HG03135 (cell line): ENCODE results near the gene KRT83.

ENCODE experiments used
- ATAC-seq: cut with Tn5 transposase; IDR thresholded peaks from one replicate; pipeline ENCODE4 v1.9.1; 2021; ENCODE audit warnings: mild to moderate bottlenecking, moderate library complexity; ENCODE audit not compliant: unreplicated experiment

The KRT83 gene

DNA sequence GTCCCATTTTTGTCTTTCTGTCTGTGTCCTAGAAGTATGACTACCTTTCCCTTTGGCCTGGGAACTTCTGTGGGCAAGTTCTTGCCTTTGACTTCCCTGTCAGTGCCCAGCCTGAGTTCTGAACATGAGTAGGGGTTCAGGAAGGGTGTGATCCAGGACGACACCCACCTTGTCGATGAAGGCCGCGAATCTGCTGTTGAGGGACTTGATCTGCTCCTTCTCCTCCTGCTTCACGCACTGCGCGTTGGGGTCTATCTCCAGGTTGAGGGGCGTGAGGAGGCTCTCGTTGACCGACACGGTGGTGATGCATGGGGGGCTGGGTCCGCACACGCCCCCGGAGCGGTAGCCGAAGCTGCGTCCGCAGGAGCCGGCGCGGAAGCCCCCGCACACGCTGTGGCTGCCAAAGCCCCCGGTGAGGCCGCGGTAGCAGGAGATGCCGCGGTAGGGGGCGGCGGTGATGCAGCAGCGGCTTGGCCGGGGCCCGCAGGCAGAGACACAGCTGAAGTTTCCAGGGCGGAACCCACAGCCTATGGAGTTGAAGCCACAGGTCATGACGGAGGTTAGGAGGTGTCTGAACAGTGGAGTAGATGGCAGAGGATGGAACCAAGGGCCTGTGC is at the start of gene KRT83:
Gene KRT83 (minus strand): TSS at position 615 of the 617 bp plus-strand sequence. CDS start 63 bp downstream, at position 552.
- ATAC-seq, result no peak

DNA sequence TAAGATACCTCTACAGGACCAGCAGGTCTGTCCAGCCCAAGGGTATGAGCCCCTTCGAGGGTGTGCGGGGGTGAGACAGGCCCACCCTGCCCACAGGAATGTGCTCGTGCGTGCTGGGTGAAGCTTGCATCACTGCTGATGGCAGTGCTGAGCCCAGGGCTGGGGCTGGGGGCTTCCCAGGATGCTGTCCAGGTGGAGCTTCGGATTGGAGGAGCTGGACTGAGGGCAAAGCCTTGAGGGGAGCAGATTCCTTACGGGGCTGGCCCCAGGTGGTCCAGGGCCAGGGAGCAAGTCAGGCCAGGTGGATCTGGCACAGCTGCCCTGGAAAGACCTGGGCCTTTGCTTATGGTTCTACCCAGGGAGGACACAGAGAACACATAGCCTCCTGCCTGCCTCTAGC is 48.6 kb upstream of the KRT83 start:
- no peak for ATAC-seq

DNA sequence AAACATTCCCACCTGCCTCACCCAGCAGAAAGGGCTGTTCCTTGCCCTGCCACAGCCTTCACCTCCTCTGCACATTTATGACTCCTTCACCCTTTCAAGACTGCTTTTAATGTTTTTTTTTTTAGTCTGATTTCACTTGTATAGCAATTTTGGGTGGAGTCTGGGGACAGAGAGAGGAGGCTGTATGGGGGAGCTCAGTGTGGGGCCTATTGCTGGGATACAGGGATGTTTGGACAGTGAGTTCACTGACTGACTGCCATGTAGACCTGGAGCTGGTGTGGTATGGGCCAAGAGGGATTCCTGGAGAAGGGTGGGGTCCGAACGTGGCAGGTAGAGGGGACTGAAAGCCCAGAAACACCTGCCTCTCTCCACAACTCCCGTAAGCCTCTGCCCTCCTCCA is 48.0 kb upstream of the KRT83 start:
- no peak for ATAC-seq

DNA sequence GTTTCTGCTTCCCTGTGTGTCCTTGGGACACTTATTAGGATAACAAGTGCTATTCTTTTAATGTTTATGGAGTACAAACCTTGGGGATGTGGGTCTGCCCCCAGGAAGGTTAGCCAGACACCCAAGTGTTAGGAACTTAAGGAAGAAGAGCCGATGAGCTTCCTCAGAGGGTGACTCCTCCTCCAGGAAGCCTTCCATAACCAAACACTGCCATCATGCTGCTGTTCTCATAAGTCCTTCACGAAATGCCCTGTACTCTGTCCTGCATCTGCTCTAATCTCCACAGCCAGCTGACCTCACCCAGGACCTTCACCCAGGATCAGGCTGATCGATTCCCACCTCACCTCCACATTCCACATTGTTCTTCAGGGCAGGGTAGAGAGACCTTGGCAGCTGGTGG is 47.3 kb upstream of the KRT83 start:
- no peak for ATAC-seq

DNA sequence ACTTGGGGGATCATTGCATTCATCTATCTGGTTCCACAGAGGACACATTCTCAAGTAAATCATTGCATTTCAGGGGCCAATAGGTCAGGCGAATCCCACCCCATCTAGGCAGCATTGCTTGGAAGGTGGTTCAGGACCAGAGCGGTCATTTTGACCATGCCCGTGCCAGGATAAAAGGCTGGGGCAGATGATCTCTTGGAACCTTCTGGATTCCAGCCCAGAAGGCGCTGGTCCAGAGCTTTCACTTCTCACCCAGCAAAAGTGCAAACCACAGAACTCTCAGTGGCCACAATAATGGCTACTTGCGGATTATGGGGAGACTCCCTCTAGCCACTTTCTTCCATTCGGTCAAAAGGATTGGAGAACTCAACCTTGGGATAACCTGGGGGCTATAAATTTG is 46.7 kb upstream of the KRT83 start:
- no peak for ATAC-seq

DNA sequence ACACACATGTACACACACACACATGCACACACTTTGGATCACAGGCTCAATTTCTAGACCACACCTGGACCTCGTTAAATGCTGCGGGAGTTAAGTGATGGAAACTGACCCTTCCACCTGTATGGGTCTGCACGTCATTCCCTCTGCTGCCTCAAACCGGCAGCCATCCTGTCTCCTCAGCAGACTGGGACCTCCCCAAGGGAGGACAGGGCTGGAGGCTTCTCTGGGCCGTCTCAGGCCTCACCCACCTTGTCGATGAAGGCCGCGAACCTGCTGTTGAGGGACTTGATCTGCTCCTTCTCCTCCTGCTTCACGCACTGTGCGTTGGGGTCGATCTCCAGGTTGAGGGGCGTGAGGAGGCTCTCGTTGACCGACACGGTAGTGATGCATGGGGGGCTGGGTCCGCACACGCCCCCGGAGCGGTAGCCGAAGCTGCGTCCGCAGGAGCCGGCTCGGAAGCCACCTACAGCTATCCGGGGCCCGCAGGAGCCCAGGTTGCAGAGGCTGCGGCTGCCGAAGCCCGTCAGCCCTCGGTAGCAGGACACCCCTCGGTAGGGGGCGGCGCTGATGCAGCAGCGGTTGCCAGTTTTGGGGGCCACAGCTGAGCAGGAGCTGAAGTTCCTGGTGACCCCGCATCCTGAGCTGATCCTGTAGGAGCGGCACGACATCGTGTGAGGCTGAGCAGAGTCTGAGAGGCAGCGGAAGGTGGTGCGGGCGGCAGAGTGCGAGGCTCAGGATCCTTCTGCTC is 45.7 kb upstream of the KRT83 start, which contains the start of gene KRT85:
Gene KRT85 (minus strand): TSS at position 744 of the 748 bp plus-strand sequence. CDS start 76 bp downstream, at position 668.
- ATAC-seq, result no peak

DNA sequence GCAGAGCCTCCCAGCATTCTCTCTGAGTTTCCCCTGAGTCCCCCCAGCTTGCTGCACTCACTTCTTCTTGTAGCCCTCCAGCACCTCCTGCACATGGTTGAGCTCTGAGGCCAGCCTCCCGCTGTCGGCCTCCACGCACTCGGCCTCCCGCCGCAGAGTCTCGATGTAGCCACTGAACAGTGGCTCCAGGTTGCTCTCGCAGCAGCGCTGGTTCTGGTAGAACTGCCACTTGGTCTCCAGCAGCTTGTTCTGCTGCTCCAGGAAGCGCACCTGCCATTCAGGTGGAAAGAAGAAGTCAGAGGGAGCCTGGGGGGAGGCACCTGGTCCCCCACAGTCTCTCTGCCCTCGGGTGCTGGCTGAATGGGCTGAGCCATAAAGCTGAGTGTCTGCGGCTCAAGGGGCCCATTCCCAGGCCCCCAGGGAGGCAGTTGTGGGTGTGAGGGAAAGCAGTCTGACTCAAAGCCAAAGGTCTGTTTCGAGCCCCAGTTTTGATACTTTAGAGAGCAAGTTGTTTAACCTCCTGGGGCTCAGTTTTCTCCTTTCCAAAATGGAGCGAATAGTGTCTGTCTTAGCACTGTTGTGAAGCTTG is 43.8 kb upstream of the KRT83 start:
- ATAC-seq, result no peak

DNA sequence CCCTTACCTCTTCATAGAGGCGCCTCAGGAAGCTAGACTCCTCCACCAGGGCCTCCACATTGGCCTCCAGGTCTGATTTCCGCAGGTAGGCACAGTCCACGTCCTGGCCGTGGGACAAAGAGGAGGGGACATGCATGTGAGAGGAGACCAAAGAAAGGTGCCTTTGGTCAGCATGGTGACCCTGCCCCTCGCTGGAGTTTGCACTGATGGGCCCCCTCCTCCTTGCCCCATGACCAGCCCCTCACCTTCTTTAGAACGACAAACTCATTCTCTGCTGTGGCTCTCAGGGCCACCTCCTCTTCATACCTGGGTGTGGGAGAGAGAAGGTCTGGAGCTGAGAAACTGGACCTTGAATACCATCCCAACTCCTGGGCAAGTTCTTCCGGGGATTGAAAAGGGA is 42.9 kb upstream of the KRT83 start:
- ATAC-seq, result no peak

DNA sequence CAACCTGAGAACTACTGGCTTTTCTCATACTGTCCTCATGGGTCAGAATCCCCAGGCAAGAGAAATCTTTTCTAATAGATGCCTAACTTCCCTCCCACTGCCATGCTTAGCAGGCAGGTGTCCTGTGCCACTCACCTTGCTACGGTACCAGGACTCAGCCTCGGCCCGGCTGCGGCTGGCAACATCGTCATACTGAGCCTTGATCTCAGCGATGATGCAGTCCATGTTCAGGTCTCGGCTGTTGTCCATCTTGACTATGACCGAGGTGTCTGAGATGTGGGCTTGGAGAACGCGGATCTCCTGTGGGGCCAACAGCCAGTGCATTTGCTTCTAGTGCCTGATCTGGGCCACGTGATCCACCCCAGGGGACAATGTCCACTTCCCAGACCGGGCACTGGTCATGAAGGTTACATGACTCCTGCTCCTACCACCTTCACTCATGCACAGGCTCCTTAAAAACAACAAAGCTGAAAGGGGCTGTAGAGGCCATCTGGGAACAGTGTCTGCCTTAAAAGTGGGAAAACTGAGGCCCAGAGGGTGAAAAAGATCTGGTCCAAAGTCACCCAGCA is 42.0 kb upstream of the KRT83 start:
- no peak for ATAC-seq

DNA sequence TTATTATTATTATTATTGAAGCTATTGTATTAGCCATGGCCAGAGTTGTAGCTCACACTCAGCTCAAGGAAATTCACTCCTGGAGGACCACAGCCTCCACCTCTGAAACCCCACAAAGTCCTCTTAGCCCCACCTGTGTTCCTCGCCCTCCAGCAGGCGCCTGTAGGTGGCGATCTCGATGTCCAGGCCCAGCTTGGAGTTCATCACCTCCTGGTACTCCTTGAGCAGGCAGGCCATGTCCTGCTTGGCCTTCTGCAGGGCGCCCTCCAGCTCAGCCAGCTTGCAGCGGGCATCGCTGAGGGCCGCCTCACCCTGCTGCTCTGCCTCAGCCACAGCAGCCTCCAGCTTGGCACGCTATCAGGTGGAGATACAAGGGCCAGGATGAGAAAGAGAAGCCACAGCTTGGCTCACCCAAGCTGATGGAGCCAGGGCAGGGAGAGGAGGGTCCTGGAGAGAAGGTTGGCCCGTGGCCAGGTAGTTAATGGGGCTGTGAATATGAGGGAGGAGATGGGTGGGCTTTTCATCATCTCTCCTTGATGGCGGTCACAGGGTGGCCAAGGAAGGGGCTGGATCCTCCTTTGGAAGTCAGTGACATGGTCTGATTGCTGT is 41.0 kb upstream of the KRT83 start:
- ATAC-seq, result no peak

DNA sequence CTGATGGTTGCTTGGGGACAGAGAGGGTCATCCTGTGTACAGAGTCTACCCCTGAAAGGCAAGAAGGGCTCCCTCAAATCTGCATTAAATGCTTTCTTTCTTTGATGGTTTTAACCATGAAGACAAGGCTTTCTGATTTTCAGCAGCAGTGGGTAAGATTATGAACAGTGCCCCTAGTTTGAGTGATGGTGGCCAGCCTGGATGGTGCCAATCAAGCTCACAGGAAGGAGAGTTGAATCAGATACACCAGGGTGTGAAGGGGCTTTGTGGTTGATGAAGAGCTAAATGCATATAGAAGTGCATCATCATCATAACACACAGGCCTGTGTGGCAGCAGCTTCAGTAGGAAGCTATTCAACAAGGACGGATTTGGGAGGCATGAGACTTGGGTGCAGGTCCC is 40.4 kb upstream of the KRT83 start:
- ATAC-seq, result no peak

DNA sequence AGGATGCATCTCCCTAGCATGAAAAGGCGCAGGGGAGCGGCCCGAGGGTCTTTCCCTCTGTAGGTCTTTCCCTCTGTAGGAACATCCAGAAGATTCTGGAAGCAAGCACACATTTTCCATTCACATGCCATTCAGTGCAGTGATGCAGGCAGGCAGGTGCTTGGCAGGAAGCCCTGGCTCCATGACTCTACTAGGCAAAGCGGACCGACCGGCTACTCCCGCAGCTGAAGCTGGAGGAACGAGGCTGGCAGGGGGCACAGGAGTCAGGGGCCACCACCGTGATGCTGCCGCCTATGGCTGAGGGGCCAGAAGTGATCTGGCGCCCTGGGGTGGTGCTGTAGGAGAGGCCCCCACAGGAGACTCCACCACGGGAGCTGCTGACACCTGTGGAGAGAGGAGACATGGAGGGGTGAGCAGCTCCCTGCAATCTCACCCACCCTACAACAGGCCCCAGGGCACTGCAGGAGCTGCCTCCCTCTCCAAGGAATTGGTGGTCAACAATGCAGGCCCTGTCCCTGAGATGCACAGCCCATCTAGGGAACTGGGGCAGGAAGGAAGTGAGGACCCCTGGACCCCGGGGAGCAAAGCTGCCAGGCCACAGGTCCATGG is 39.6 kb upstream of the KRT83 start:
- ATAC-seq, result no peak

DNA sequence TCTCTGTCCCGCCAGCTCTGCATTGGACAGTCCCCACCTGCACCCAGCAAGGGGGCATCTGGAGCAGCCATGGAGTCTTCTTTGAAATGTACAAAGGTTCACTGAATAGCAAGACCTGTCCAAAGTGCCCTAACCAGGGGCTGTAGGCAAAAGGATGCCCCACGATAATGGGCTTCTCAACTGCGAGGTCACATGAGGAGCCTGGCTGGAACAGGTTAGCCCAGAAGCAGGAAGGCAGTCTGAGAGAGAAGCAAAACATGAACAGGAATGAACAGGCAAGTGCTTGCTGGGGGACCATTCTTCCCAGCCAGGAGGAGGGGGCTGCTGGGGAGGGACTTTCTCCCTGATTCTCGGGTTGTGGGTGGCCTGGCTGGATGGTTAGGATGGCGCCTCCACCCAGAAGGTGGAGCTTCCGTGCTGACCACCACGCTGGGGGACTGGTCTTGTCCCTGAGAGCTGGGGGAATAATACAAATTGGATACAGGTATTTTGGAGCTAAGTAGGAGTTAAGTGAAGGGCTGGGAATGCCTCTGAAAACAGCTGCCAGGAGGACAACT is 39.0 kb upstream of the KRT83 start:
- ATAC-seq, result no peak

DNA sequence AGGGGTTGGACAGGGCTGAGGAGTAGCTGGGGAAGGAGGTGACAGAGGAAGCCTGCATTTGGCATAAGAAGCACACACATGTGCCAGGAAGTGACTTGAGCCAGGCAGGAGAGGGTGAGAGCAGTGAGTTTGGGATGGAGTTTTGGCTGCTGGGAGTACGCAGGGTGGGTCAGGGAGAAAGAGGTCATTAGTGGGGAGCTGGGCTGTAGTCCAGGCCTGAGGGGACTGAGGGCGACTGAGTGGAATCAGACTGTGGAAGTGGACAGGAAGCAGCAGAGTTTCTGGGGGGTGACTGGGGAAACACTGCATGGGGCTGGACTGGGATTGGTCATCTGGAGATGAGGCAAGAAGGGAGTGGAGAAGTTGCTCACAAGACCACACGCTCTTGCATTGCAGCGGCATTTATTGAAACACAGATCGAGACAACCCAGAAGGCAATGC is 38.4 kb upstream of the KRT83 start:
- ATAC-seq, result no peak

DNA sequence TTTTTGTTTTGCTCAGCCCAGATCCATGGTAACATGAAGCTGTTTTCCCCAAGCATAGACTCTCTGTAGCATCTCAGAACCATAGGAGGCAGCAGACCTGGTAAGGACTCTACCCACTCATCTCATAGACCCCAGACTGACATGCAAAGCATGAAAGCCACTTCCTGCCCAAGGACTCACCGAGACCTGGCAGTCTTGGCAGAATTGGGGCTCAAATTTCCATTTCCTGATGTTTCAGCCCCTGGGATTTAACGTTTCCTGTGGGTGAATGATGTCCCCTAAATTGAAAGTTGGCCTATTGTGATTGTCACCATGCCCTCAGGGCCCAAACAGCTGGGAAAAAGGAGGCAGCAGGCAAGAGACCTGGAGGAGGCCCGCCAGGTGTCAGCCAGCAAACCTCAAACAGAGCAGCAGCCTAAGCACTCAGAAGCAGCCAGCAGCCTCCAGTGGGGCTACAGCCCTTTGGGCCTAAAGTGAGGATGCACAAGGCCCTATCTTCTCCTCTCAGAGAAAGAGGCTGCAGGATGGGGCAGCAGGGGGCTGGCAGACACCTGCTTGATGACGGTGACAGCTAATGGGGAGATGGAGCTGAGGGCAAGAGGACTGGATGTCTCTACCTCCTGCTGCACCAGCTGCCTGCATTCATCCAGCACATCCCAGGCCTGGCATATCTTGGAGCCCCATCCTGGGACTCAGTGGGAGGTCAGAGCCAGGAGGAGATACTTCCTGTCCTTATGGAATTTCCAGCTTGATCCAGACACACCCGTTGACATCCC is 37.6 kb upstream of the KRT83 start:
- peak; percentile 91 for ATAC-seq

DNA sequence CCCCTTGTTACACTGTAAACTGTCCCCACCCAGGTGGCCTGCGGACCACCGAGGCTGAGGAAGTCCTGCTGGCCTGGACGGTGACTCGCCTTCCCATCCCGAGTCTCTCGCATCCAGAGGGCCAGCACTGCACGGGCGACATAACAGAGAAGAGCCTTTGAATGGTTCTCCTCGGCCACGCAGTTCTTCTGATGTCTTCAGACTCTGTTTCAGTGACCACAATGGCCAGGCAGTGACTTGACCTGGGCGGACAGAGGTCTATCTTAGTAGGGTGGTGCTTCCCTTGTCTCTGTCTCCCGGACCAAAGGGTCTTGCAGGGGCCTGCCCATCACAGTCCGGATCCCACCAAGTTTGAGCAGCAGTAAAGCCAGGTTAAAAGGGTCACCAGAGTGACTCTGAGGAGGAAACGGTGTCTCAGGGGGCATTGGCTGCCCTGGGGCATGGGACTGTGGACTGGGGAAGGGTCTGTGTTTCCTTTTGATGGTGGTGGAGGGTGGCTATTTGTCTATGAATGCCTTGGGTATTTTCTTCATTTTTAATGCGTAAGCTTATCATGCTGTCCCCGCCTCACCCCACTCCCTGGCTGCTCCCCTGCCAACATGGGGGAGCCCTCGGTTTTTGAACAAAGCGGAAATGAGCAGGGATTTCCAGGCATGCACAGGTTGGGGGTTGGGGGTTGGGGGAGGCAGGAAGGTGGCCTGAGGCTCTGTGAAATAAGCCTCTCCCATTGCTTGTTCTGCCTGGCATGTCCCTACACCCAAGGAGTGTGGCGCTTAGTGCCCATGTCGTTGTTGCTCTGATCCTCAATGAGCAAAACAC is 35.8 kb upstream of the KRT83 start:
- ATAC-seq, result no peak

DNA sequence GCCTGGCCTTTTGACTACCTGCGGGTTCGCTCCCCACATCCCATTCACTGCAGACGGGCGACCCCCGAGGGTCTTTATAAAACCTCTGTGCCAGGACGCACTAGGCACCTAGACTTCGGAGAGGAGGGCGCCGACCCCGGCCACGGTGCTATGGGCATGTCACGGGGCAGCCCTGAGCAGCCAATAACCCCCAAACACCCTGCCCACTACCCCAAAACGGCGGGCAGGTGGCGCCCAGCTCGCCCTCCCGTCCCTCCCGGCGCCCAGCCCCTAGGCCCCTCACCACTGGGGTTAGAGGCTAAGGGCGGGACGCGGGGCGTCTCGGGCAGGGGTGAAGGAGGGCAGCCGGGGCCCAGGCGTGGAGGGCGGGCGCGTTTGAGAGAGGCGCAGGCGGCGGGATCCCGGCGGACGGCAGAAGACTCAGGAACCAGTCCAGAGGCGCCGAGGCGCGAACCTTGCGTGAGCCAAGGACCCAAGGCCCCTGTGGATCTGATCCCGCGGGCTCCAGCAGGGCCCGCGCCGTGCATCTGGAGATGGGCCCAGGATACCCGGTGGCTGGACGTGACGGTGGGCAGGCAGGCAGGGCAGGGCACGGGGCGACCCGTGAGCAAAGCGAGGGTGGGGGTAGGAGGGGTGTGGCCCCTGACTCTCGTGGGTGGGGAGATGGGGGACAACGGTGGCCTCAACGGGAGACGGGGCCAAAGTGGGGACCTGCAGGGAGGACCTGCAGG is 35.0 kb upstream of the KRT83 start:
- no peak for ATAC-seq

DNA sequence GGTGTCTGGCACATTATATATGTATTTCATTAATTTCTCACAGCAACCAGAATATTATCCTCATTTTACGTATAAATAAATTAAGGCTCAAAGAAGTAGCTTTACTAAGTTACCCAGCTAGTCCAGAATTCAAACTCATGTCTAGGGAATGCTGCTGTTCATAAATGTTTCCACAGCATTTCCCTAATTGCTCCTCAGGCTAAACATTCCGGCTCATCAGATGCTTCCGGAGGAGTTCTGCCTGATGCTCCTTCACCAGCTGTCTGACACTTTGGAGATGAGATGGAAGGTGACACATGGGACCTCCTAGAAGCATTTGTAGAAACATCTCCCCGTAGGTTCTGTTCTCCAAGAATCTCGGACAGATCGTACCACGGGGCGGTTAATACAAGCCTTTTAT is 34.0 kb upstream of the KRT83 start:
- ATAC-seq, result no peak
